GM19395 (cell line): ENCODE results near the gene RFX7.
"Not testable (repeated sequence)": the region's sequence is repeated elsewhere in the genome, so short reads cannot be mapped to it uniquely, and the experiment has no call there.

ENCODE experiments used
- ATAC-seq: cut with Tn5 transposase; IDR thresholded peaks from one replicate; pipeline ENCODE4 v1.9.1; 2021; ENCODE audit warnings: mild to moderate bottlenecking, moderate library complexity; ENCODE audit not compliant: unreplicated experiment

RFX7 gene

DNA sequence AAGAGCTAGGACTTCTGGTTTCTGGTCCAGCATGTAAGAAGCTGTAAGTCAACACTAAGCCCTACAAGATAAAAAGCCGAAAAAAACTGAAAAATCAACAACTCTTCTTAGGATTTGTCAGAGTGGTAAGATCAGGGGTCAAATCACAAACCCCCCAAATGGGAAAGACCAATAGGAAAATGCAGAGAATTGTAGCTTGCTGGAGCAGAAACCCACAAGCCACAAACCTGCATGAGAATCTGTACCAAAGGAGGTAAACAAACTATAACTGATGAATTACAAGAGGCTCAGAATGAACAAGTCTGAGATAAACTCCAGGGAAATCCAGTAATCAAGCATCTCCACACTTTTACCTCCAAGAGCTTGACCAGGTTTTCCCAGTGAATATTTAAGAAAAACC is 36.0 kb downstream of the RFX7 start:
- ATAC-seq = no peak

DNA sequence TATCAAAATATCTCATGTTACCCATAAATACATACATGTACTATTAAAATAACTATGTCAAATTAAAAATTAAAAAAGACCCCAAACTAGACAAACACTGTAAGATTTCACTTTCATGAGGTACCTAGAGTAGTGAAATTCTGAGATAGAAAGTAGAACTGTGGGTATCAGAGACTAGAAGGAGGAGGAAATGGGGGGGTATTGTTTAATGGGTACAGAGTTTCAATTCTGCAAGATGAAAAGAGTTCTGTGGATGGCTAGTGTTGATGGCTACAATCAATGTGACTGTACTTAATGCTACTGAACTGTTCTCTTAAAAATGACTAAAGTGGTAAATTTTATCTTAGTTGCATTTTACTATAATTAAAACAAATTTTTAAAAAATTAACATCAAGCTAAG is 36.6 kb downstream of the RFX7 start:
- ATAC-seq = peak; percentile 78

DNA sequence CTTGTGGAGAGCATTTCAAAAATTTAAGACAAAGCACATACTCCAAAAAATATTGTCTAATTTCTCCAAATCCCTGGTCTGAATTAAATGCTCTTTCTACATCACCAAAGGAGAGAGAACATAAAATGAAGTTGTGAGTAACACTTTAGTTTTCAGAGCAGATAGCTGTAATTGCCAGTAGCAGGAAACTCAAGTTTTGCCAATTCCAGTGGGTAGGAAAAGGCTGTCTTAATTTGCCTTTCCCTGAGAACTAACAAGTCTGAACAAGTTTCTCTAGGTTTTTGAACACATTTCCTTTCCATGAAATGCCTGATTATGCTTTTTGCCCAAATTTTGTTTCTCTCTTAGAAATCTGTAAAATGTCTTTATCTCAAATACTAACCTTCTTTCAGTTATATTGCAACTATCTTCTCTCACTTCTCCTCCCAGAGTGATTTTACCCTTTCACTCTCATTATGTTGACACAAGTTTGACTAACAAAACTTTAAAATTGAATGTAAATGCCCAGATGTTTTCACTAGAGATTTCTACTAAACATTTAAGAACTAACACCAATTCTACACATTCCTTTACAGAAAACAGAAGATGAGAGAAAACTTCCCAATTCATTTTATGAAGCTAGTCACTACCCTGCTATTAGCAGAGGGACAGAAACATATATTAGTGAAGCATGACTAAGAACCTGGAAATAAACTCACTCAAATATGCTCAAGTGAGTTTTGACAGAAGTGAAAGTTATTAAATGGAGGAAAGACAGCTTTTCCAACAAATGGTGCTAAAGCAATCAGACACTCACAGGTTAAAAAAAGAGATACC is 38.4 kb downstream of the RFX7 start:
- ATAC-seq = no peak

DNA sequence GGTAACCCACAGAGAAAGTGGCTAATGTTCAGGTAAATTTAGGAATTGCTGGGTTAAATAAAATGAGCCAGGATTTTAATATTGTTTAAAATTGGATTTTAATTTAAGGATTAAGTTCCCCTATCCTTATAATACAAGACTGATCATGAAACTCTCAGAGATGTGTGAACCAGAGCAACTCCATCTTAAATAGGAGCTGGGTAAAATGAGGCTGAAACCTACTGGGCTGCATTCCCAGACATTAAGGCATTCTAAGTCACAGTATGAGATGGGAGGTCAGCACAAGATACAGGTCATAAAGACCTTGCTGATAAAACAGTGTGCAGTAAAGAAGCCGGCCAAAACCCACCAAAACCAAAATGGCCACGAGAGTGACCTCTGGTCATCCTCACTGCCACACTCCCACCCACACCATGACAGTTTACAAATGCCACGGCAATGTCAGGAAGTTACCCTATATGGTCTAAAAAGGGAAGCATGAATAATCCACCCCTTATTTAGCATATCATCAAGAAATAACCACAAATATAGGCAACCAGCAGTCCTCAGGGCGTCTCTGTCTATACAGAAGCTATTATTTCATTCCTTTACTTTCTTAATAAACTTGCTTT is 40.3 kb downstream of the RFX7 start:
- ATAC-seq = not testable (repeated sequence)

DNA sequence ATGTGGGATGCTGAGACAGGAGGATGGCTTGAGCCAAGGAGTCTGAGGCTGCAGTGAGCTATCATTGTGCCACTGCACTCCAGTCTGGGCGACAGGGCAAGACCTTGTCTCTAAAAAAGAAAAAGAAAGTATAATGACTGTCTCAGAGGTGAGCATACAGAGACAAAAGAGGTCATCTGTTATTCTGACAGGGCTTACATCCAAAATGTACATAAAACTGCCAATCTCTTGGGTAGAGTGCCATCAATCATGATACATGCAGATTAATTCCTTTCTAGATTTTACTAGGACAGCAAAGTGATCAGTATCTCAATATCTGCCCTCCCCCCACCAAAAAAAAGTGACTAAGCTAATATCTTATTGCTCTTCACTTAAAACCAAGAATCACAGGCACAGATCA is 41.0 kb downstream of the RFX7 start:
- ATAC-seq = no peak

DNA sequence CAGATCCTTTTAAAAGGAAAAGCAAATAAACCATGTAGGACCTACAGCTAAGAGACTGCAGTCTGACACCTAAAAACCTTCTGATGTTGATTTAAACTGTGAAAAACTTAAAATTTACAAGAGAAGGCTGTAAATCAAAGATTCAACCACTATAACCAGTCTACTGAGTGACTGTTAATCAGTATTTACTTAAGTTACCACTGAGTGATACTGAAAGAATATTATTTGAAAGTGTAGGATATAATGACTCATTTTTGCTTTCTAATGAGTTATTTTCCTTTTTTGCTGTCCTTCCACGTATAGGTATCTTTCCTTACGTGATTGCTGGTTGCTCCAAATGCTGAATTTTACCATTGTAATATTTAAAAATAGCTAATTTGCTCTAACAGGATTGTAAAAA is 44.6 kb downstream of the RFX7 start:
- ATAC-seq = peak; percentile 81

DNA sequence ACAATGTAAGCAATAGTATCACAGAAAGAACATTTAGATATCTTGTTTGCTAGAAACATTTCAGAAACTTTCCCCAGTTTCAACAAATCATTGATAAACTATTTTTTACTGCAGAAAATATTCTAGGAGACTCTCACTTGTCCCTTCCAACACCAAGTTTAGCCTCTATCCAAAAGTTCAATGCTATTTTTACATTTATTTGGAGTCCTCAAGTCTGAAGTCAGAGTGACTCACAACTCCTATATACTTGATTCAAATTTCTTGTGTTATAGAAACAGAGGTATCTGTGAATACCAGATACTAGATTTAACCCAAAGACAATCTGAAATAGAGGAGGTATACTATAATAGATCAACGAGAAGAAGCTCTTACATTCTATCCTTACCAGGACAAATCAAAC is 49.6 kb downstream of the RFX7 start:
- no peak for ATAC-seq

DNA sequence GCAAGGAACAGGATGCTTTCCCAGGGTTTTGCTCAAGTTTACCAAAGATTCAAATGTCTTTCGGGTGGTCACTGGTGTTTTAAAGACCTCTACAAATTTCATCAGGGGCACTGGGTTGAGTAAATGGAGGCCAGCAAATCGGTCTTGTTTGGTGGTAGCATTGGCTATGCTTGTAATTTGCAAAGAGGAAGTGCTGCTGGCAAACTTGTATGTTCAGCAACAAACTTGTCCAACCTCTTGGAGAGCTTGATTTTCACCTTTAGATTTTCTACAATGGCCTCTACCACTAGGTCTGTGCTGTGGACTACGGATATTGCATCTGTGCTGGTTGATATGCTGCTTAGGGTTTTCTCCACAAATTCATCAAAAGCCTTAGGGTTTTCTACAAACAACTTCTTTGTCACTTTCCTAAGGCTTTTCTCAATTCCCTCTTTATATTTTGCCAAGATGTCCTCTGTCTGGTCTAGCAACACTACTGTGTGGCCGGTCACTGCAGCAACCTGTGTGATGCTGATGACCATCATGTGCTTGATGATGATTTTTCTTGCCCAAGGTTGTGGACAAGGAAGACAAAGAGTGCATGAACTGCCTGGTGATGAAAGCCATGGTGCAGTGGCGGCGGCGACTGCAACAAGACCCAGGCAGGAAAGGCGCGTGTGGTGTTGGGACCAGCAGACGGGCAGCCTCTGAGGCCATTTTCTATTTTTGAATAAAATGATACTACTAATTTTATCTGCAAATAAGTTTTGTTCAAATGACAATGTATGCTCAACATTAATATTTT is 50.8 kb downstream of the RFX7 start:
- ATAC-seq = no peak

DNA sequence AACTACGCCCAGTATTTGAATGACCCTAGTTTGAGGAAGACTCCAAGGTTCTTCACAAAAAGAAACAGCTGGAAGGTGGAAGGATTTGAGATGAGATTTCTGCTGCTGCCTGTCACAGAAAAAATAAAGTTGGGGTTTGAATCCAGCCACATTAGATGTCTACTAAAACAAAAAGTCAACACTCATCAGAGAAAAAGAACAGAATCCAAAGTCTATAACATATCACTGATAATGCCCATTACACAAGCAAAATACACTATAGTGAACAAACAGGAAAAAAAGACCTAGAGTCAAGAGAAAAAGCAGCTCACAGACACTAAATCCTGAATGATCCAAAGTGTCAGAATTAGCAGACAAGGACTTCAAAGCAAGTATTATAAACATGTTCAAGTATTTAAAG is 56.0 kb downstream of the RFX7 start:
- no peak for ATAC-seq

DNA sequence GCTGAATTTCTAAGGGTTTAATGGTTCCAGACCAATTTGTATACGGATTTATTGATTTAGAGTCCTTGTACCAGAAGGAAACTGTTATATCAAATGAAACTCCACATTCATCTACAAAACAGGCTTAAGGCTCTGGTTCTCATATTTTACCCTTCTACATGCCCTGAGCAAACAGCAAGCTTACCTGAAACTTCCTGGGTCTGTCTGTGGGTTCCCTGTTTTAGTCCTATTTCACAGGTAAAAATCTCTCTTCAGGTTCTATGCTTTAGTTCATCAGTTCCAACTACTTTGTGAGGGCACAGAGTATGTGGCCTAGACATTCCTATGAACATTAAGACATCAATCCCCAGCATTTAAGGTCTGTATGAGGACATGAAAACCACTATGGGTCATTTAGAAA is 57.7 kb downstream of the RFX7 start:
- peak; percentile 53 for ATAC-seq

DNA sequence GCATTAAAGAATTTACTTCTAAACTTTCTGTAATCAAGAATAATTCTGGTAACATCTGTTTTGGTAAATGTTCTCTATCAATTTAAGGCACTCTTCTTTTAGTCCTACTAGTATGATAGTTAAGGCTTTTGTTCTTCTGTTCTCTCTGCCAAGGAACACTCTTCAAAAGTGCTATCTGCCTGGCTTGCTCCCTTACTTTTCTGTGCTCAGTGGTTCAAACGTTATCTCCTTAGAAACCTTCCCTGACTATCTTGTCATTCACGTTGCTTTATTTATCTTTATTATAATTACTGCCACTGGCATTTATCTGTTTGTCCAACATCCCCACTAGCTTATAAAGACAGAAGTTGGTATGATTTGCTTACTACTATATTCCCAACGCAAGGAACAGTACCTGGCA is 59.2 kb downstream of the RFX7 start:
- ATAC-seq = no peak

DNA sequence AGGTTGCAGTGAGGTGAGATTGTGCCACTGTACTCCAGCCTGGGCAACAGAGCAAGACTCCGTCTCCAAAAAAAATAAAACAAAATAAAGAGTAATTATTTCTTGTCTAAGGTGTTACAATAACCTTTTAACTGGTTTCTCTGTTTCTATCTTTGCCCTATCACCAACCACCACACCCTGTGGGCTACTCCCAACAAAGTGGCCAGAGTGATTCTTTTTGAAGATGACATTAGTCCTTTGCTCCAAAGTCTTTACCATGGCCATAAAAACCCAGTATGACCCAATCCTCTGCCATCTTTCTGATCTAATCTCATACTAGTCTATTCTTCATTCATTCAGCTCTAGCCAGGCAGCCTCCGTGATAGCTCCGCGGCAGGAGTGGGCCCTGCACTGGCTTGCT is 62.8 kb downstream of the RFX7 start:
- no peak for ATAC-seq

DNA sequence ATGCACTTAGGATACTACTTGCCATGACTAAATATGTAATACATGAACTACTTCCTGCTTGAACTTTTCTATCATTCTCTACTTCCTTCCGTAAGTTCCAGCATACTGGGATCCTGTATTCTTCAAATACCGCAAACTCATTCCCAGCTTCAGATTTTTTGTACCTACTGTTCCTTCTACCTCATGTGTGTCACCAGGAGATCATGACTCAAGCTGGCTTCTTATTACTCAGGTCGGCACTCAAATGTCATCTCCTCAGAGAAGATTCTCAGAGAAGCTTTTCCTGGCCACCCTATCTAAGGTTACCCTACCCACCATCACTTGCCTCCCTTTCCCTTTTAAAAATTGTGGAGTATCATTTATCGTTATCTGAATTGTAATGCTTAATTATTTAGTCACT is 66.7 kb downstream of the RFX7 start:
- no peak for ATAC-seq

DNA sequence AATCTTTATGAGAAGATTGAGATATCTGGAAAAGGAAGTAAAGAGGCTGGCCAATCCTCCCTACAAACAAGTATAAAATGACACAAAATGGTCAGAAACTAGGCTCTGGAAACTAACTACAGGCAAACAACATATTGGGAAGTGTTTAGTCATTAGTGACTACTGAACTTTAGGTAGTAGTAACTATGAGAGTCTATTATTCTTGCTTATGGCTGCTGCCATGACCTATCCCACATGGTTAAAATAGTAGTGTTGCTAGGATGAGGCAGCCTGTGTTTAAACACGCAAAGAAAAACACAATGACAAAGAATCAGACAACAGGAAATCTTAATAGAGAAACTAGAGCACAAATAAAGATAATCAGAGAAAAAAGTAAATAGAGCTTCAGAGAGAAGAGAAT is 67.9 kb downstream of the RFX7 start:
- no peak for ATAC-seq

DNA sequence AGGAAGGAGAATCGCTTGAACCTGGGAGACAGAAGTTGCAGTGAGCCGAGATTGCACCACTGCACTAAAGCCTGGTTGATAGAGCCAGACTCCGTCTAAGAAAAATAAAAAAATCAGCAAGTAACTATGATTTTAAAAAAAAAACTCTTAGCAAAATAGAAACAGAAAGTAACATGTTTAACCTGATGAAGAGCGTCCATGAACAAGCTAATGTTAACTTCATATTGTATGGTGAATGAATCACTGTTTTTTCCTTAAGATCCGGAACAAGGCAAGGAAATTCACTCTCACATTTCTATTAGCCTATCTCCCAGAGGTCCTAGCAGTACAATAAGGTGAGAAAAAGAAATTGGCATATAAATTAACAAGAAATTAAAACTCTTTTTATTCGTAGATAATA is 69.0 kb downstream of the RFX7 start:
- no peak for ATAC-seq

DNA sequence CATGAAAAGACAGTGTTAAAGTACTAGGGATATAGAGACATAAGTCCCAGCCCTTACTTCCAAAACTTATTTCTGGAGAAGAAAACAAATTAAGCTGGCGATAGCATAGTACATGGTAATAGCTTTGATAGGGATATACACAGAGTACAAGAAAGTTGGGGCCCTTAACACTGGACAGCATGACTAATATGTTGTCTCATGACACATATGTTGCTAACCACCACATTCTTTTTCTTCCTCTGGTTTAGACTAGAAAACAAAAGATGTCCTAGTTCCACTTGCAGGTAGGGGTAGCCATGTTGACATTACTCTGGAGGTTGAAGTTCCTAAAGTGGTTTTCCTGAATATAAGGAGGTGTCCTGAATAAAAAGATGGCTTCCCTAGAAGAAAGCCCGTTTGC is 75.3 kb downstream of the RFX7 start:
- ATAC-seq = no peak

DNA sequence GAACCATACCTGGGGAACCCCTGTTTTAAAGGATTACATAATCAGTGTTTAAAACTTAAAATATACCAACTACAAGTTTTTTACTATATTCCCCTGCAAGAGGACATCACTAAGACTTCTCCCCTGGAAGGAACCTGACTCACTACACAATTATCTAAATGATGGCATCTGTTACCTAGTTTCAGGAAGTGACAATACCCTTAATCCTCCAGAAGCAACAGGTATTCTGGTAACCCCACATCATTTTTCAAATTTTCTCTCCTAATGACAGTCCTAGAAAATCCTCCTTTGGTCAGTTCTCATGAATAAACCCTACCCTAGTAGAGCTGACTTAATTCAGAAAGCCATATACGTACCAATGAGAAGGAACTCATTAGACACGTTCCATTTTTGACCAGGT is 78.4 kb downstream of the RFX7 start:
- no peak for ATAC-seq

DNA sequence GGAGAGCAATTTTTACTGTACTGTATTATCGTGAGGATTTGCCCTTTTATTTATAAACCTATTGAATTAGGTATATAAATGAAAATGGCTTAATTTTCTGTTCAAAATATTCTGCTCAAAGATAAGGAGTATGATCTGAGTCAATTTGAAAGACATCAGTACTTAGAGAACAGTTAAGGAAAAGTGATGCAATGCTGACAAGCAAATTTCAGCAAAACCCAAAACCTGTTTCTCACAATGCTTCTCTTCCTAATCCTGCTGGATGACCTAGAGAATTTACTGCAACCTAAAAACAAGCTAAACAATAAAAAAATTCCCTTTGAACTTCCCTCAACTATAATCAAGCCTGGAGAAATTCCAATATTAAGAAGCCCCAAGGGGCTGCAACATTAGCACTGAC is 82.7 kb downstream of the RFX7 start:
- no peak for ATAC-seq

DNA sequence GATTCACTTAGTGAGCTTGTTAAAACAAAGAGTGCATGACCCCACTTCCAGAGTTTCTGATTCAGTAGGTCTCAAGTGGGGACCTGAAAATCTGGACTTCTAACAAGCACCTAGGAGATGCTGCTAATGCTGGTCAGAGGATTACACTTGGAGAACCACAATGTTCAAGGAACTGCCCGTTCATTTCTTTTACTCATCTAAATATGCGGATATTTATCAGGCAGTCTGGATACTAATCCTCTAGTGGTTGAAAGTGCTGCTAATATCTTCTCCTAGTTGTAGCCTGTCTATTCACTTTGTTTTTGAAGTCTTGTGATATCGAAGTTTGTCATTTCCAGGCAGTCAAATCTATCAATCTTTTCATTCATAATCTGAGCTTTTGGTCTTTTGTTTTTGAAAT is 86.8 kb downstream of the RFX7 start:
- no peak for ATAC-seq

DNA sequence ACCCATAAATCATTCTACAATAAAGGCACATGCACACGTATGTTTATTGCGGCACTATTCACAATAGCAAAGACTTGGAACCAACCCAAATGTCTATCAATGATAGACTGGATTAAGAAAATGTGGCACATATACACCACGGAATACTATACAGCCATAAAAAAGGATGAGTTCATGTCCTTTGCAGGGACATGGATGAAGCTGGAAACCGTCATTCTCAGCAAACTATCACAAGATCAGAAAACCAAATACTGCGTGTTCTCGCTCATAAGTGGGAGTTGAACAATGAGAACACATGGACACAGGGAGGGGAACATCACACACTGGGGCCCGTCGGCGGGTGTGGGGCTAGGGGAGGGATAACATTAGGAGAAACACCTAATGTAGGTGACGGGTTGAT is 88.4 kb downstream of the RFX7 start:
- ATAC-seq = not testable (repeated sequence)

DNA sequence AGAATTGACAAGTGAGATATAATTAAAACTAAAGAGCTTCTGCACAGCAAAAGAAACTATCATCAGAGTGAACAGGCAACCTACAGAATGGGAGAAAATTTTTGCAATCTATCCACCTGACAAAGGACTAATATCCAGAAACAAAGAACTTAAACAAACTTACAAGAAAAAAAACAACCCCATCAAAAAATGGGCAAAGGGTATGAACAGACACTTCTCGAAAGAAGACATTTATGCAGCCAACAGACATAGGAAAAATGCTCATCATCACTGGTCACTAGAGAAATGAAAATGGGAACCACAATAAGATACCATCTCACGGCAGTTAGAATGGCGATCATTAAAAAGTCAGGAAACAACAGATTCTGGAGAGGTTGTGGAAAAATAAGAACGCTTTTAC is 88.9 kb downstream of the RFX7 start:
- not testable (repeated sequence) for ATAC-seq

DNA sequence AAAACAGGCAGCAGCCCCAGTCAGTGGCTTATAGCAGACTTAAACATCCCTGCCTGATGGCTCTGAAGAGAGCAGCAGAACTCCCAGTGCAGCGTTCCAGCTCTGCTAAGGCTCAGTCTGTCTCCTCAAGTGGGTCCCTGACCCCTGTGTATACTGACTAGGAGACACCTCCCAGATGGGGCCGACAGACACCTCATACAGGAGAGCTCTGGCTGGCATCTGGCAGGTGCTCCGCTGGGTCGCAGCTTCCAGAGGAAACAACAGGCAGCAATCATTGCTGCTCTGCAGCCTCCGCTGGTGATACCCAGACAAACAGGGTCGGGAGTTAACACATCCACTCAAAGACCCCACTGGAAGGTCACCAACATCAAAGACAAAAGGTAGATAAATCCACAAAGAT is 93.5 kb downstream of the RFX7 start:
- ATAC-seq = no peak
